ENCODE data around the gene BANF1.

DNA sequence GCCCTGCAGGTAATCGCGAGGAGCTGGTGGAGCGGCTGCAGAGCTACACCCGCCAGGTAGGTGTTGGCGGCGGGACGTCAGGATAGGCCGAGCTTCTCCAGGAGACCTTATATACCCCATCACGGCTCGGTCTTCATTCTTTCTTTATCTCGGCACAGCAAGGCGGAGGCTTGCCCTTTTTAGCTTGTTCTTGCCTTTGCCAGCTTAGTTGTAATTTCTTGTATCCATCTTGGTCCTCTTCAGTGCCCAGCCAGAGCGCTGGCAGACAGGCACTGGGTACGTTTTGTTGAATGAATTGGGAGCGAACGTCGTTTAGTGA lies 50.3 kb downstream of the BANF1 start:
- TF ChIP-seq, protein P1, sequence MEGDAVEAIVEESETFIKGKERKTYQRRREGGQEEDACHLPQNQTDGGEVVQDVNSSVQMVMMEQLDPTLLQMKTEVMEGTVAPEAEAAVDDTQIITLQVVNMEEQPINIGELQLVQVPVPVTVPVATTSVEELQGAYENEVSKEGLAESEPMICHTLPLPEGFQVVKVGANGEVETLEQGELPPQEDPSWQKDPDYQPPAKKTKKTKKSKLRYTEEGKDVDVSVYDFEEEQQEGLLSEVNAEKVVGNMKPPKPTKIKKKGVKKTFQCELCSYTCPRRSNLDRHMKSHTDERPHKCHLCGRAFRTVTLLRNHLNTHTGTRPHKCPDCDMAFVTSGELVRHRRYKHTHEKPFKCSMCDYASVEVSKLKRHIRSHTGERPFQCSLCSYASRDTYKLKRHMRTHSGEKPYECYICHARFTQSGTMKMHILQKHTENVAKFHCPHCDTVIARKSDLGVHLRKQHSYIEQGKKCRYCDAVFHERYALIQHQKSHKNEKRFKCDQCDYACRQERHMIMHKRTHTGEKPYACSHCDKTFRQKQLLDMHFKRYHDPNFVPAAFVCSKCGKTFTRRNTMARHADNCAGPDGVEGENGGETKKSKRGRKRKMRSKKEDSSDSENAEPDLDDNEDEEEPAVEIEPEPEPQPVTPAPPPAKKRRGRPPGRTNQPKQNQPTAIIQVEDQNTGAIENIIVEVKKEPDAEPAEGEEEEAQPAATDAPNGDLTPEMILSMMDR (IDR thresholded peaks at IDR 0.05; ENCODE audit: low read depth, low read length) = no peak
- TF ChIP-seq POLR2A (IDR thresholded peaks at IDR 0.05; ENCODE audit: extremely low read depth, insufficient read length) (no peak), MYC (IDR thresholded peaks at IDR 0.05; ENCODE audit: low read depth, low read length) (no peak)

Data from NB4 (cell line).